RWPE1 (cell line): ENCODE data around the gene SCYGR3.

ENCODE experiments used
- CTCF ChIA-PET: fragments of 350-600 bp; sonication (Branson Sonifier 250); formaldehyde crosslinking; extraction: SDS; loops from one replicate; lab custom pipeline; 2021; lab: Yijun Ruan, JAX
- POLR2A ChIA-PET: fragments of 400-600 bp; formaldehyde crosslinking; extraction: SDS; loops from one replicate; lab custom pipeline; 2020; ENCODE audit warnings: antibody characterized with exemption; ENCODE audit not compliant: low non-redundant PET; lab: Yijun Ruan, JAX
- DNase-seq: peaks from one replicate; pipeline ENCODE4 v3.0.0; 2012; ENCODE audit warnings: low spot score
- H3K27ac ChIP-seq: fragments of 450-650 bp; 2 replicates; pipeline ENCODE4 v1.5.1; 2017
- CTCF ChIP-seq: fragments of 450-650 bp; conservative IDR thresholded peaks from 2 replicates; pipeline ENCODE4 v1.5.1; 2017; ENCODE audit warnings: low read depth, mild to moderate bottlenecking

SCYGR3 gene

GRCh38 chr2:227578642-227579041 is 36.0 kb downstream of the SCYGR3 start:
- ChIA-PET POLR2A (no interaction called here), CTCF (interaction anchor here (0.5 kb wide), 1 partner anchor 598 kb away, joined by 4 read pairs; no protein-coding TSS in a partner anchor)
- no peak overlapping the region for H3K27ac ChIP-seq
- DNase-seq = no peak
- no peak for TF ChIP-seq CTCF

- no peak for DNase-seq
- ChIA-PET CTCF (no interaction called here), POLR2A (no interaction called here)
- TF ChIP-seq CTCF = no peak
- no peak overlapping the region for H3K27ac ChIP-seq
Observed at GRCh38 chr2:227577555-227577954, 37.1 kb downstream of the SCYGR3 start.

- CTCF ChIA-PET = no interaction called here
Observed at GRCh38 chr2:227576812-227577211, 37.8 kb downstream of the SCYGR3 start.

GRCh38 chr2:227576110-227576509 is 38.5 kb downstream of the SCYGR3 start:
- no peak for DNase-seq
- CTCF ChIA-PET = no interaction called here
- TF ChIP-seq CTCF = no peak
- POLR2A ChIA-PET = no interaction called here
- no peak overlapping the region for H3K27ac ChIP-seq

More at GRCh38 chr2:227576812-227577211, 37.8 kb downstream of the SCYGR3 start:
- POLR2A ChIA-PET = no interaction called here
- no peak overlapping the region for H3K27ac ChIP-seq
- no peak for DNase-seq
- TF ChIP-seq CTCF = no peak

- TF ChIP-seq CTCF = no peak
- ChIA-PET POLR2A (no interaction called here), CTCF (no interaction called here)
- no peak for DNase-seq
- no peak overlapping the region for H3K27ac ChIP-seq
Observed at GRCh38 chr2:227570615-227571014, 44.0 kb downstream of the SCYGR3 start.

- CTCF ChIA-PET = interaction anchor here (0.6 kb wide), 1 partner anchor 38 kb away, joined by 3 read pairs; no protein-coding TSS in a partner anchor
- POLR2A ChIA-PET = no interaction called here
- H3K27ac ChIP-seq = no peak overlapping the region
- no peak for TF ChIP-seq CTCF
- DNase-seq = no peak
Observed at GRCh38 chr2:227568852-227569169, 45.8 kb downstream of the SCYGR3 start.
